Sigmoid colon (tissue), 7 donors: ENCODE measurements around the gene BRS3. TPM values are rescaled to one million over a fixed set of nuclear protein-coding genes. Genes with fewer than 3 reads are reported as not detected.
A peak's percentile ranks its signal among the peaks of the same experiment; 100 is the strongest.

ENCODE experiments used
- DNase-seq: peaks from one replicate; pipeline ENCODE4 v3.0.0-alpha.2; 2019
- H3K27ac ChIP-seq, 4 donors: fragments of 200-600 bp; sonication (generic); one replicate each; pipeline ENCODE4 v1.5.1; 2016 to 2019; ENCODE audit warnings: mild to moderate bottlenecking in 1 of 4
- H3K27me3 ChIP-seq, 3 donors: fragments of 200-600 bp; sonication (generic); one replicate each; pipeline ENCODE4 v1.5.1; 2019; ENCODE audit warnings: mild to moderate bottlenecking in 1 of 3
- H3K36me3 ChIP-seq, 4 donors: fragments of 200-600 bp; sonication (generic); one replicate each; pipeline ENCODE4 v1.5.1; 2016 to 2019
- H3K4me1 ChIP-seq, 4 donors: fragments of 200-600 bp; sonication (generic); one replicate each; pipeline ENCODE4 v1.5.1; 2017 to 2019
- H3K4me3 ChIP-seq, 4 donors: fragments of 200-600 bp; sonication (generic); one replicate each; pipeline ENCODE4 v1.5.1; 2017 to 2019; ENCODE audit warnings: mild to moderate bottlenecking in 2 of 4, moderate library complexity in 1 of 4
- H3K9me3 ChIP-seq, 4 donors: fragments of 200-600 bp in 3 of 4; sonication (generic) in 3 of 4; one replicate each; pipeline versions ENCODE4 v1.5.1 to v1.6.1; 2013 to 2019
- EP300 ChIP-seq, 4 donors: sonication (generic); formaldehyde crosslinking; IDR thresholded peaks; one replicate each; pipeline ENCODE4 v1.6.1; 2017; ENCODE audit warnings: antibody characterized with exemption in 4 of 4
- POLR2A ChIP-seq, 2 donors: fragments of 450-650 bp; IDR thresholded peaks; one replicate each; pipeline ENCODE4 v1.6.1; 2016; ENCODE audit warnings: antibody characterized with exemption in 2 of 2, mild to moderate bottlenecking in 2 of 2, moderate library complexity in 2 of 2
- POLR2AphosphoS5 ChIP-seq, 4 donors: sonication (generic); formaldehyde crosslinking; IDR thresholded peaks; one replicate each; pipeline ENCODE4 v1.6.1; 2017; ENCODE audit warnings: antibody characterized with exemption in 4 of 4
- WGBS, 2 donors: extraction: QIAGEN DNeasy Blood & Tissue Kit; methylation state at CpG; one replicate each; pipeline ENCODE4 v1.1.7; 2013; 5-methylcytosine and 5-hydroxymethylcytosine counted together
- intact Hi-C: fragments of 100-400 bp; cut with DNase I; formaldehyde crosslinking; loops from one replicate; pipeline ENCODE4 v1.15.1; 2023
- polyA plus RNA-seq, 3 donors: library from polyadenylated mRNA; stranded (reverse); fragments of 200-250 nt; gene quantifications; one replicate each; pipeline ENCODE4 v1.2.3, GENCODE V29; 2013
- total RNA-seq, 4 donors: library from RNA; depleted of rRNA; stranded (reverse); fragments of >200 nt; gene quantifications; one replicate each; pipeline ENCODE4 v1.1.0, GENCODE V29; 2016
- TF ChIP-seq, protein P1 (sequence below), 4 experiments: fragments of 450-650 bp in 3 of 4; fragments of 200-600 bp in 1 of 4; IDR thresholded peaks; one replicate each; pipeline ENCODE4 v1.5.1; 2016 to 2019; ENCODE audit warnings: antibody characterized with exemption in 4 of 4, mild to moderate bottlenecking in 3 of 4, moderate library complexity in 2 of 4
- donor health status: healthy with polysubstance abuse.
- donor health status: Bipolar disorder and iron deficiency.
- donor health status: healthy.

The BRS3 gene
- total and polyA plus RNA-seq, 7 donors = not detected

DNA sequence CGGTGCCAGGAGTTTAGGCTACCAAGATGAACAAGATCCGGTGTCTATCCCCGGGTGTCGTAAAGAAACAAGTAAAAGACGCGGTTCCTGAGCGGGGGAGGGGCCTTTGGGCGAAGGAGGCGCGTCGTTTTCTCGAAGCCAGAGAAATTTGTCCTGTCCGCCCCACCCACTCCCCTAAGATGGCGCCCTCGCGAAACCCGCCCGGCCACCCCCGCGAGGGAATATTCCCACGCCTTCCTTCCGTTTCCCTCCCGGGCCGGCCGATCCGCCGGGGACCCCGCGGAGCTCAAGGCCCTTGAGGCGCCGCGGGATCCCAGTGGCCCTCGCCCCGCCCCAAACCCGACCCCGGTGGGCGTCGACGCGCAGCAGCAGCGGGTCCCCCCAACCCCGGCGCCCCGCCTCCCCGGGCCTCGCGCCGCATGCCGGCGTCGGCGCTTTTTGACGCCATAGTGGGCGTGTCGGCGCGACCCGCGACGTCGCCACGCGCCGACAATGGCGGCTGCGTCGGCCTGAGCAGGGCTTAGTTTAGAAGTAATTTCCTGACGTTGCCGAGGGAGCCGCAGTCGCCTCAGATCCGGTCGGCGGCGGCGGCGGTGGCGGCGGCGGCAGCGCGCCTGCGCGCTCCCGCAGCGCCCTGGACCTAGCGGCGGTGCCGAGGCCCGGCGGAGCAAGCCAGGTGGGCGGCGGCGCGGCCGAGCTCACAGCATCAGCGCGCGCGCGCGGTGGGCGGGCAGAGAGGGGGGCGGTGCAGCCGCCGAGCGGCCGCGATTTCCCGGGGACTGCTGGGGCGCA lies 9.2 kb downstream of the BRS3 start:
- DNase-seq = peak; percentile 93
- TF ChIP-seq, protein P1, sequence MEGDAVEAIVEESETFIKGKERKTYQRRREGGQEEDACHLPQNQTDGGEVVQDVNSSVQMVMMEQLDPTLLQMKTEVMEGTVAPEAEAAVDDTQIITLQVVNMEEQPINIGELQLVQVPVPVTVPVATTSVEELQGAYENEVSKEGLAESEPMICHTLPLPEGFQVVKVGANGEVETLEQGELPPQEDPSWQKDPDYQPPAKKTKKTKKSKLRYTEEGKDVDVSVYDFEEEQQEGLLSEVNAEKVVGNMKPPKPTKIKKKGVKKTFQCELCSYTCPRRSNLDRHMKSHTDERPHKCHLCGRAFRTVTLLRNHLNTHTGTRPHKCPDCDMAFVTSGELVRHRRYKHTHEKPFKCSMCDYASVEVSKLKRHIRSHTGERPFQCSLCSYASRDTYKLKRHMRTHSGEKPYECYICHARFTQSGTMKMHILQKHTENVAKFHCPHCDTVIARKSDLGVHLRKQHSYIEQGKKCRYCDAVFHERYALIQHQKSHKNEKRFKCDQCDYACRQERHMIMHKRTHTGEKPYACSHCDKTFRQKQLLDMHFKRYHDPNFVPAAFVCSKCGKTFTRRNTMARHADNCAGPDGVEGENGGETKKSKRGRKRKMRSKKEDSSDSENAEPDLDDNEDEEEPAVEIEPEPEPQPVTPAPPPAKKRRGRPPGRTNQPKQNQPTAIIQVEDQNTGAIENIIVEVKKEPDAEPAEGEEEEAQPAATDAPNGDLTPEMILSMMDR (IDR thresholded peaks at IDR 0.05) = no peak
- TF ChIP-seq POLR2A (IDR thresholded peaks at IDR 0.05) (no peak), POLR2AphosphoS5 (IDR thresholded peaks at IDR 0.05) (peak; percentile 43 to 59 (median 50)), EP300 (IDR thresholded peaks at IDR 0.05) (no peak)
- 0% methylated on average over 111 of the region's 111 CpGs for WGBS, 2 donors
- intact Hi-C loops = loop anchor here (2.0 to 10.0 kb wide), 5 partner anchors 30 to 975 kb away; partner anchors contain the start of genes INTS6L, MAP7D3 and MMGT1
- H3K9me3 ChIP-seq = no peaks in the 10 kb centered on the region
- peak overlapping the region; percentile 90 to 95 (median 93) for H3K27ac ChIP-seq
- peaks cover 0 to 12% (median 3%) of the 10 kb centered on the region in 4 donors for H3K4me1 ChIP-seq
- peaks cover 0 to 19% (median 0%) of the 10 kb centered on the region in 4 donors for H3K36me3 ChIP-seq
- H3K27me3 ChIP-seq = no peaks in the 10 kb centered on the region
- peak overlapping the region; percentile 52 to 73 (median 65) for H3K4me3 ChIP-seq

DNA sequence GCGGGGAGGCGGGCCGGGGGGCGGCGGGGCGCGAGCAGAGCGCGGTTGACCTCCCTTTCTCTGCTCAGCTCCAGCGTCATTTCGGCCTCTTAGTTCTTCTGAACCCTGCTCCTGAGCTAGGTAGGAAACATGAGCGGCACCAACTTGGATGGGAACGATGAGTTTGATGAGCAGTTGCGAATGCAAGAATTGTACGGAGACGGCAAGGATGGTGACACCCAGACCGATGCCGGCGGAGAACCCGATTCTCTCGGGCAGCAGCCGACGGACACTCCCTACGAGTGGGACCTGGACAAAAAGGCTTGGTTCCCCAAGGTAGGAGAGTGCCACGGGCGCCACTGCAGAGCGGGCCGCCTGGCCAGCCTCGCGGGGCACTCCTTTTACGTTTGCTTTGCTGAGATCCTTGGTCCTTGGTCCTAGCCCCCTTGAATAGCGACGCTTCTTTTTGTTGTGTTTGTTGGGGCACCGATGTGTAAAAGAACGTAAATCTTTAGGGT lies 9.9 kb downstream of the BRS3 start, which contains the start of gene HTATSF1:
Gene HTATSF1 (plus strand): TSS at position 37 of the 497 bp plus-strand sequence. CDS start 93 bp downstream, at position 130.
- intact Hi-C loops = loop anchor here (2.0 to 10.0 kb wide), 5 partner anchors 29 to 975 kb away; partner anchors contain the start of genes INTS6L, MAP7D3 and MMGT1
- Histone ChIP-seq H3K27me3 (no peaks in the 10 kb centered on the region), H3K36me3 (peaks cover 0 to 24% (median 0%) of the 10 kb centered on the region in 4 donors), H3K4me1 (peaks cover 0 to 12% (median 3%) of the 10 kb centered on the region in 4 donors), H3K9me3 (no peaks in the 10 kb centered on the region), H3K4me3 (peak within 1 kb of the TSS; percentile 52 to 73 (median 65)), H3K27ac (peak within 1 kb of the TSS; percentile 90 to 95 (median 93))
- DNase-seq = peak; percentile 67
- TF ChIP-seq POLR2AphosphoS5 (IDR thresholded peaks at IDR 0.05) = peak; percentile 49 to 67 (median 62)
- no peak for TF ChIP-seq EP300 (IDR thresholded peaks at IDR 0.05)
- TF ChIP-seq POLR2A (IDR thresholded peaks at IDR 0.05) = peak in 1 of 2 donors; percentile 30
- TF ChIP-seq, protein P1 (IDR thresholded peaks at IDR 0.05) = no peak
- 0 to 1% methylated on average over 35 of the region's 35 CpGs for WGBS, 2 donors

DNA sequence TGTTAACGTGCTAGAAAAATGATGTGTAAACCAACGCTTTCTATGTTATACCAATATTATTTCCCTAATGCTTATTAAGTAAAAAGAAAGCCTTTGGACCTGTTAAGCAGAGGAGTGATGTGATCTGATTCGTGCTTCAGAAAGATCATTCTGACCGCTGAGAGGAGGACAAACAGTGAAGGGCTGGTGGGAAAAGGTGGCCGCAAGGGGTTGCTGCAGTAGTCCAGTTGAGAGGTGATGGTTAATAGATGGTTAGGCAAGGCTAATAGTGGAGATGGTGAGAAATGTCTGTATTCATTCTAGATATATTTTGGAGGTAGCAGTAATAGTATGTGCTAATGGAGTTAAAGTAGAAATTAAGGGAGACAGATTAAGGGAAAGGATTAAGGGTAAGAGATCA lies 31.3 kb downstream of the BRS3 start:
- TF ChIP-seq, protein P1 (IDR thresholded peaks at IDR 0.05) = no peak
- TF ChIP-seq POLR2AphosphoS5 (IDR thresholded peaks at IDR 0.05) (no peak), EP300 (IDR thresholded peaks at IDR 0.05) (no peak), POLR2A (IDR thresholded peaks at IDR 0.05) (no peak)
- no peak overlapping the region for H3K27ac ChIP-seq
- no peak for DNase-seq
- WGBS, 2 donors = 68 to 84% methylated on average over 5 of the region's 5 CpGs
- intact Hi-C loops = no loop called here
- no peaks in the 10 kb centered on the region for H3K36me3 ChIP-seq
- no peak overlapping the region for H3K4me3 ChIP-seq
- H3K9me3 ChIP-seq = no peaks in the 10 kb centered on the region
- no peaks in the 10 kb centered on the region for H3K27me3 ChIP-seq
- no peaks in the 10 kb centered on the region for H3K4me1 ChIP-seq

DNA sequence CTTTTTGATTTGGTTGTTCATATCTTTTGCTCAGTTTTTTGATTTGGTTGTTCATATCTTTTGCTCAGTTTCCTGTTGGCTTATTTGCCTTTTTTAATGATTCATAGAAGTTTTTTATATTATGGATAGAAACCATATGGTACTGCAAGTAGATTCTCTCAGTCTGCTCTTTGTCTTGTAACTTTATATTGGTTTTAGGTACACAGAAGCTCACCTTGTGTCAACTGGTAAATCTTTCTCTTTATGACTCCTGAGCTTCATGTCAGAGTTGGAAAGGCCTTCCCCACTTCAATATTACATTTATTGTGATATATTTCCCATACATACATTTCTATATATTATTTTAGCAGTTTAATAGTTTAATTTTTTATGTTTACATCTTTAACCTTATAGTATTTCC lies 36.0 kb downstream of the BRS3 start:
- H3K27me3 ChIP-seq = no peaks in the 10 kb centered on the region
- peaks cover 0 to 19% (median 11%) of the 10 kb centered on the region in 4 donors for H3K4me1 ChIP-seq
- no peak overlapping the region for H3K4me3 ChIP-seq
- no peaks in the 10 kb centered on the region for H3K9me3 ChIP-seq
- H3K27ac ChIP-seq = no peak overlapping the region
- no peak for DNase-seq
- no peaks in the 10 kb centered on the region for H3K36me3 ChIP-seq
- intact Hi-C loops = loop anchor here (10.0 kb wide), 1 partner anchor 51 kb away; no protein-coding TSS in a partner anchor
- TF ChIP-seq POLR2AphosphoS5 (IDR thresholded peaks at IDR 0.05) = no peak
- no peak for TF ChIP-seq EP300 (IDR thresholded peaks at IDR 0.05)
- TF ChIP-seq, protein P1 (IDR thresholded peaks at IDR 0.05) = no peak
- no peak for TF ChIP-seq POLR2A (IDR thresholded peaks at IDR 0.05)
